Lung (tissue), 12 donors: ENCODE results near the gene G6PC1. TPM values are rescaled to one million over a fixed set of nuclear protein-coding genes. Genes with fewer than 3 reads are reported as not detected.

ENCODE experiments used
- ATAC-seq: fragments of 200-7000 bp; cut with Tn5 transposase; one replicate; pipeline ENCODE4 v1.9.1; 2020; ENCODE audit warnings: moderate number of reproducible peaks; ENCODE audit not compliant: insufficient read depth, low FRiP score
- DNase-seq, 3 donors: peaks; one replicate each; pipeline ENCODE4 v3.0.0-alpha.2; 2013 to 2017
- H3K27ac ChIP-seq, 2 donors: one replicate each; pipeline ENCODE4 v1.5.1; 2013; ENCODE audit warnings: mild to moderate bottlenecking in 2 of 2, moderate library complexity in 2 of 2, control low read depth in 1 of 2, inconsistent platforms in 1 of 2, low read depth in 1 of 2, low read length in 1 of 2
- H3K27me3 ChIP-seq, 3 donors: one replicate each; pipeline ENCODE4 v1.5.1; 2013; ENCODE audit warnings: low read length in 2 of 3; ENCODE audit not compliant: control insufficient read depth in 3 of 3, insufficient read depth in 3 of 3
- H3K36me3 ChIP-seq, 4 donors: one replicate each; pipeline ENCODE4 v1.5.1; 2013; ENCODE audit warnings: low read length in 4 of 4, mild to moderate bottlenecking in 1 of 4, moderate library complexity in 1 of 4; ENCODE audit not compliant: control insufficient read depth in 4 of 4, insufficient read depth in 4 of 4
- H3K4me1 ChIP-seq, 5 donors: one replicate each; pipeline ENCODE4 v1.5.1; 2013; ENCODE audit warnings: low read length in 5 of 5, mild to moderate bottlenecking in 2 of 5, moderate library complexity in 1 of 5; ENCODE audit not compliant: control insufficient read depth in 5 of 5, insufficient read depth in 5 of 5
- H3K4me3 ChIP-seq: one replicate; pipeline ENCODE4 v1.5.1; 2013; ENCODE audit warnings: mild to moderate bottlenecking, control low read depth, moderate library complexity
- H3K9ac ChIP-seq, 2 donors: one replicate each; pipeline ENCODE4 v1.5.1; 2013; ENCODE audit warnings: low read length in 2 of 2, control low read depth in 1 of 2; ENCODE audit not compliant: insufficient read depth in 1 of 2
- H3K9me3 ChIP-seq, 4 donors: one replicate each; pipeline ENCODE4 v1.5.1; 2013; ENCODE audit warnings: low read length in 3 of 4, mild to moderate bottlenecking in 1 of 4, moderate library complexity in 1 of 4; ENCODE audit not compliant: control insufficient read depth in 4 of 4, insufficient read depth in 3 of 4
- CTCF ChIP-seq: IDR thresholded peaks from 2 replicates; pipeline ENCODE4 v1.5.1; 2012; ENCODE audit warnings: mild to moderate bottlenecking; ENCODE audit errors: control extremely low read depth, extremely low read depth
- WGBS, 2 donors: extraction: QIAGEN DNeasy Blood & Tissue Kit; methylation state at CpG; one replicate each; pipeline ENCODE4 v1.1.7; 2013; 5-methylcytosine and 5-hydroxymethylcytosine counted together
- polyA plus RNA-seq, 2 donors: library from polyadenylated mRNA; stranded (reverse); fragments of 200-250 nt; gene quantifications; one replicate each; pipeline ENCODE4 v1.2.1, GENCODE V29; 2013
- total RNA-seq, 2 donors: library from RNA; depleted of rRNA in 1 of 2; stranded (reverse); fragments of >200 nt in 1 of 2; gene quantifications; one replicate each; pipeline ENCODE4 v1.2.1, GENCODE V29; 2014 to 2021
- donor health status: control.
- donor health status: control.
- donor health status: Bipolar disorder and iron deficiency.
- donor health status: healthy.
- donor health status: DM: yes; HTN: yes; CAD: no.

The G6PC1 gene
- total and polyA plus RNA-seq, 4 donors = 0.09 TPM; not detected in 3

- no peaks in the 10 kb centered on the region for H3K9me3 ChIP-seq
- no peak overlapping the region for H3K4me3 ChIP-seq
- no peaks in the 10 kb centered on the region for H3K27me3 ChIP-seq
- DNase-seq (no peak), ATAC-seq (no peak)
- H3K4me1 ChIP-seq = no peaks in the 10 kb centered on the region
- no peak for TF ChIP-seq CTCF
- WGBS, 2 donors = 79 to 81% methylated on average over 8 of the region's 8 CpGs
- H3K9ac ChIP-seq = no peak overlapping the region
- no peak overlapping the region for H3K27ac ChIP-seq
- no peaks in the 10 kb centered on the region for H3K36me3 ChIP-seq
Observed at GRCh38 chr17:42906772-42907446, 6.3 kb downstream of the G6PC1 start.

GRCh38 chr17:42908872-42909700 is 8.5 kb downstream of the G6PC1 start:
- ATAC-seq = no peak
- Histone ChIP-seq H3K9ac (no peak overlapping the region), H3K4me3 (no peak overlapping the region), H3K4me1 (no peaks in the 10 kb centered on the region), H3K27ac (no peak overlapping the region), H3K9me3 (no peaks in the 10 kb centered on the region), H3K36me3 (no peaks in the 10 kb centered on the region), H3K27me3 (no peaks in the 10 kb centered on the region)
- no peak for TF ChIP-seq CTCF
- DNase-seq = no peak
- WGBS, 2 donors = 82 to 86% methylated on average over 7 of the region's 7 CpGs

GRCh38 chr17:42913522-42913921 is 12.9 kb downstream of the G6PC1 start:
- Histone ChIP-seq H3K4me1 (peaks cover 0 to 1% (median 0%) of the 10 kb centered on the region in 5 donors), H3K27ac (no peak overlapping the region), H3K9me3 (no peaks in the 10 kb centered on the region), H3K9ac (no peak overlapping the region), H3K4me3 (no peak overlapping the region), H3K36me3 (no peaks in the 10 kb centered on the region), H3K27me3 (no peaks in the 10 kb centered on the region)
- no peak for TF ChIP-seq CTCF
- ATAC-seq = no peak
- DNase-seq = no peak
- WGBS, 2 donors = 70 to 78% methylated on average over 2 of the region's 2 CpGs
